ENCODE measurements around the gene NKX1-2.

Gene NKX1-2

GRCh38 chr10:124417895-124418725 is 31.7 kb downstream of the NKX1-2 start:
- DNase-seq = peak in 50 of 51 donors; percentile 10 to 86 (median 54)

- no peak for DNase-seq
Observed at GRCh38 chr10:124416733-124417132, 33.1 kb downstream of the NKX1-2 start.

GRCh38 chr10:124415210-124415609 is 34.6 kb downstream of the NKX1-2 start:
- no peak for DNase-seq

GRCh38 chr10:124414076-124414475 is 35.8 kb downstream of the NKX1-2 start:
- DNase-seq = peak in 1 of 51 donors; percentile 21

- DNase-seq = no peak
Observed at GRCh38 chr10:124409696-124410095, 40.1 kb downstream of the NKX1-2 start.

- no peak for DNase-seq
Observed at GRCh38 chr10:124408357-124408756, 41.5 kb downstream of the NKX1-2 start.

GRCh38 chr10:124407456-124407855 is 42.4 kb downstream of the NKX1-2 start:
- DNase-seq = no peak

- peak in 3 of 51 donors; percentile 17 to 19 (median 18) for DNase-seq
Observed at GRCh38 chr10:124403548-124403947, 46.3 kb downstream of the NKX1-2 start.

- no peak for DNase-seq
Observed at GRCh38 chr10:124402273-124402672, 47.6 kb downstream of the NKX1-2 start.

GRCh38 chr10:124401633-124402032 is 48.2 kb downstream of the NKX1-2 start:
- DNase-seq = no peak

All from hypothalamus (tissue), 51 donors.